Measurements from ENCODE around the gene BLMH. TPM values are rescaled to one million over a fixed set of nuclear protein-coding genes. Genes with fewer than 3 reads are reported as not detected.

BLMH gene
- total RNA-seq = 10 to 100 TPM; 16.6 to 22.4 (median 20.8) TPM

DNA sequence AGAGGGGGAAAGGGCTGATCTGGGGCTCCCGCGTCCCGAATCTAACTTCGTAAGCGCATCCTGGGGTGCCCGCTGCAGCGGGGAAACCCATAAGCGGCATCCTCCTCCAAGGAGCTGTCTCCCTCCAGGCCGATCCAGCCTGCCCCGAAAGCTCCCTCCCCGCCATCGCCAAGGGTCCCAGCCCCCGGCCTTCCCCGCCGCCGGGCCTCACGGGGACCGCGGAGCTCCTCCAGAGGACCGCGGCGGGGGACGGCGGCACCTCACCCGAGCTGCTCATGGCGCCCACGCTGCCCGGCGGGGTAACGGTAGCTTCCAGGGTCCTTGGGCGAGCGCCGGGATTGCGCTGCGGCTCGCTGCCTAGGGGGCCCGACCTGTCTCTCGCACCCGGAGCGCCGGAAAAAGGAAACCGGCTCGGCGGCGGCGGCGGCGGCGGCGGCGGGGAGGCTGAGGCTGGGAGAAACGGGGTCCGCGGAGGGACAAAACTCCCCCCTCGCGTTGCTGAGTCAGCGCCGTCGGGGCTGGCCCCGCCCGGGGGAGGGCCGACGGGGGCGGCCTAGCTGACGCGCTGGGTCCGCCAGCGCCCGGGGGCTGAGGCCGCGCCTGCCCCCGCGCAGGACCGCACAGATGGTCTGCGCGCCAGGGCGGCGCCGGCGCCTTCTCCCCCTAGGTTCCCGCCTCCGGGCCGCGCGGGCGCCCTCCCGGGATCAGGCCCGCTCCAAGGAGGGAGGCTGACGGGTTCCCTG lies at the start of gene BLMH:
BLMH (minus strand) TSS at position 402 of the 743 bp plus-strand sequence; CDS start at position 277, 125 bp downstream.
- Histone ChIP-seq H3K4me1 (peaks cover 14 to 21% (median 15%) of the 10 kb centered on the region in 4 donors), H3K27me3 (no peaks in the 10 kb centered on the region), H3K27ac (replicated peaks in 1 of 4) (peak within 1 kb of the TSS; percentile 79 to 86 (median 82)), H3K9me3 (no peaks in the 10 kb centered on the region), H3K36me3 (peaks cover 9 to 25% (median 21%) of the 10 kb centered on the region in 4 donors), H3K4me3 (peak within 1 kb of the TSS; percentile 76 to 92 (median 84))
- TF ChIP-seq POLR2AphosphoS5 (IDR thresholded peaks at IDR 0.05) (peak; percentile 71 to 84), POLR2A (IDR thresholded peaks at IDR 0.05; ENCODE audit: low read depth) (peak; percentile 17)
- TF ChIP-seq, protein P1, sequence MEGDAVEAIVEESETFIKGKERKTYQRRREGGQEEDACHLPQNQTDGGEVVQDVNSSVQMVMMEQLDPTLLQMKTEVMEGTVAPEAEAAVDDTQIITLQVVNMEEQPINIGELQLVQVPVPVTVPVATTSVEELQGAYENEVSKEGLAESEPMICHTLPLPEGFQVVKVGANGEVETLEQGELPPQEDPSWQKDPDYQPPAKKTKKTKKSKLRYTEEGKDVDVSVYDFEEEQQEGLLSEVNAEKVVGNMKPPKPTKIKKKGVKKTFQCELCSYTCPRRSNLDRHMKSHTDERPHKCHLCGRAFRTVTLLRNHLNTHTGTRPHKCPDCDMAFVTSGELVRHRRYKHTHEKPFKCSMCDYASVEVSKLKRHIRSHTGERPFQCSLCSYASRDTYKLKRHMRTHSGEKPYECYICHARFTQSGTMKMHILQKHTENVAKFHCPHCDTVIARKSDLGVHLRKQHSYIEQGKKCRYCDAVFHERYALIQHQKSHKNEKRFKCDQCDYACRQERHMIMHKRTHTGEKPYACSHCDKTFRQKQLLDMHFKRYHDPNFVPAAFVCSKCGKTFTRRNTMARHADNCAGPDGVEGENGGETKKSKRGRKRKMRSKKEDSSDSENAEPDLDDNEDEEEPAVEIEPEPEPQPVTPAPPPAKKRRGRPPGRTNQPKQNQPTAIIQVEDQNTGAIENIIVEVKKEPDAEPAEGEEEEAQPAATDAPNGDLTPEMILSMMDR (IDR thresholded peaks at IDR 0.05) = no peak
- WGBS = under 1% methylated on average over 37 of the region's 89 CpGs
- intact Hi-C loops (cut with DNase I) = loop anchor here (10.0 kb wide), 1 partner anchor 83 kb away; the partner anchor contains the start of gene CPD
- DNase-seq (ENCODE audit: extremely low spot score) = peak; percentile 93

GRCh38 chr17:30340801-30341356 lies 49.1 kb upstream of the BLMH start:
- Histone ChIP-seq H3K36me3 (no peaks in the 10 kb centered on the region), H3K4me3 (no peak overlapping the region), H3K9me3 (no peaks in the 10 kb centered on the region), H3K27ac (replicated peaks in 1 of 4) (peak overlapping the region; percentile 56 to 81 (median 74)), H3K27me3 (no peaks in the 10 kb centered on the region), H3K4me1 (peaks cover 31 to 51% (median 43%) of the 10 kb centered on the region in 4 donors)
- no peak for TF ChIP-seq POLR2A (IDR thresholded peaks at IDR 0.05; ENCODE audit: low read depth)
- no peak for TF ChIP-seq EP300 (IDR thresholded peaks at IDR 0.05)
- TF ChIP-seq, protein P1 (IDR thresholded peaks at IDR 0.05) = no peak
- no peak for TF ChIP-seq POLR2AphosphoS5 (IDR thresholded peaks at IDR 0.05)
- intact Hi-C loops (cut with DNase I) = loop anchor here (5.0 to 10.0 kb wide), 3 partner anchors 41 to 134 kb away; partner anchors contain the start of gene GOSR1
- WGBS = 40% methylated on average over 6 of the region's 6 CpGs
- no peak for DNase-seq (ENCODE audit: extremely low spot score)

DNA sequence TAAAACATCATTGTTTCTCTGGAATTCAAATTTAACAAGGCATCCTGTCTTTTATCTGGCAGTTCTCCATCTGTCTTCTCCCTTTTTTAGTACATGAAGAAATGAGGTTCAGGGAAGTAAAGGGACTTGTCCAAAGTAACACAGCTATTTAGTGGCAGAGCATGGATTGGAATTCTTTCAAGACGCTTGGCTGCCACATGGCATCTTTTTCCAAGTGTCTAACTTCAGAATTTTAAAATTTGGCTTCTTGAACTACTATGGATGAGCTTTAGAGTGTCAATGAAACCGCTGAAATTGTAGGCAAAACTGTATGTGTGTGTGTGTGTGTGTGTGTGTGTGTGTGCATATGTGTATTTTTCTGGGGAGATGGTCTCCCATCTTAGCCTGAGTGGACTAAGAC lies 47.3 kb upstream of the BLMH start:
- no peaks in the 10 kb centered on the region for H3K36me3 ChIP-seq
- DNase-seq (ENCODE audit: extremely low spot score) = no peak
- H3K9me3 ChIP-seq = no peaks in the 10 kb centered on the region
- TF ChIP-seq EP300 (IDR thresholded peaks at IDR 0.05) = no peak
- TF ChIP-seq, protein P1 (IDR thresholded peaks at IDR 0.05) = no peak
- TF ChIP-seq POLR2A (IDR thresholded peaks at IDR 0.05; ENCODE audit: low read depth) = no peak
- no peak for TF ChIP-seq POLR2AphosphoS5 (IDR thresholded peaks at IDR 0.05)
- 88% methylated on average over 2 of the region's 2 CpGs for WGBS
- H3K27ac ChIP-seq (replicated peaks in 1 of 4) = no peak overlapping the region
- intact Hi-C loops (cut with DNase I) = loop anchor here (10.0 kb wide), 1 partner anchor 214 kb away; no protein-coding TSS in a partner anchor
- no peaks in the 10 kb centered on the region for H3K27me3 ChIP-seq
- peaks cover 13 to 33% (median 27%) of the 10 kb centered on the region in 4 donors for H3K4me1 ChIP-seq
- H3K4me3 ChIP-seq = no peak overlapping the region

GRCh38 chr17:30337393-30337999 lies 45.8 kb upstream of the BLMH start:
- Histone ChIP-seq H3K27ac (replicated peaks in 1 of 4) (no peak overlapping the region), H3K36me3 (no peaks in the 10 kb centered on the region), H3K4me1 (peaks cover 5 to 26% (median 21%) of the 10 kb centered on the region in 4 donors), H3K4me3 (no peak overlapping the region), H3K27me3 (no peaks in the 10 kb centered on the region), H3K9me3 (no peaks in the 10 kb centered on the region)
- TF ChIP-seq POLR2A (IDR thresholded peaks at IDR 0.05; ENCODE audit: low read depth) (no peak), POLR2AphosphoS5 (IDR thresholded peaks at IDR 0.05) (no peak), EP300 (IDR thresholded peaks at IDR 0.05) (no peak)
- TF ChIP-seq, protein P1 (IDR thresholded peaks at IDR 0.05) = no peak
- 100% methylated on average over 1 of the region's 1 CpG for WGBS
- intact Hi-C loops (cut with DNase I) = loop anchor here (10.0 kb wide), 1 partner anchor 213 kb away; no protein-coding TSS in a partner anchor
- DNase-seq (ENCODE audit: extremely low spot score) = peak; percentile 57

All from esophagus muscularis mucosa (tissue), 4 donors.